GM18909 (cell line): ENCODE results near the gene DALRD3.
A peak's percentile ranks its signal among the peaks of the same experiment; 100 is the strongest.
"Not testable (repeated sequence)": the region's sequence is repeated elsewhere in the genome, so short reads cannot be mapped to it uniquely, and the experiment has no call there.

Source experiments
- ATAC-seq: cut with Tn5 transposase; IDR thresholded peaks from one replicate; pipeline ENCODE4 v1.9.1; 2021; ENCODE audit warnings: mild to moderate bottlenecking; ENCODE audit not compliant: unreplicated experiment, poor library complexity

DALRD3 gene

GRCh38 chr3:49021813-49022687 is 3.7 kb upstream of the DALRD3 start, which contains the start of gene NDUFAF3:
TSS of gene NDUFAF3 (plus strand) at chr3:49022121. CDS start at chr3:49022145, 24 bp downstream.
- ATAC-seq: peak; percentile 56

- peak; percentile 53 for ATAC-seq
Observed at GRCh38 chr3:49021213-49021812, 2.9 kb upstream of the DALRD3 start.

GRCh38 chr3:49020330-49021212 is 2.2 kb upstream of the DALRD3 start:
- peak; percentile 2 for ATAC-seq

- ATAC-seq: no peak
Observed at GRCh38 chr3:49019941-49020329, 1.6 kb upstream of the DALRD3 start.

- ATAC-seq: no peak
Observed at GRCh38 chr3:49018707-49019006, 277 bp upstream of the DALRD3 start.

GRCh38 chr3:49017229-49017970 is 980 bp downstream of the DALRD3 start:
- no peak for ATAC-seq

GRCh38 chr3:49016414-49017228 is 1.8 kb downstream of the DALRD3 start:
- no peak for ATAC-seq

- ATAC-seq: no peak
Observed at GRCh38 chr3:49015765-49016164, 2.6 kb downstream of the DALRD3 start.

- no peak for ATAC-seq
Observed at GRCh38 chr3:49015072-49015471, 3.3 kb downstream of the DALRD3 start.

GRCh38 chr3:49013738-49014660 is 4.4 kb downstream of the DALRD3 start:
- no peak for ATAC-seq

- no peak for ATAC-seq
Observed at GRCh38 chr3:49013113-49013737, 5.2 kb downstream of the DALRD3 start.

- no peak for ATAC-seq
Observed at GRCh38 chr3:49012441-49013017, 5.9 kb downstream of the DALRD3 start.

- no peak for ATAC-seq
Observed at GRCh38 chr3:49009396-49009795, 9.0 kb downstream of the DALRD3 start.

- ATAC-seq: not testable (repeated sequence)
Observed at GRCh38 chr3:49008627-49009026, 9.8 kb downstream of the DALRD3 start.

- peak; percentile 41 for ATAC-seq
Observed at GRCh38 chr3:49007771-49008528, 10.4 kb downstream of the DALRD3 start.

GRCh38 chr3:49007068-49007770 is 11.2 kb downstream of the DALRD3 start, which contains the start of gene WDR6:
TSS of gene WDR6 (plus strand) at chr3:49007391. CDS start at chr3:49007432, 41 bp downstream.
- peak; percentile 86 for ATAC-seq
